GM19468 (cell line): ENCODE measurements around the gene SLC16A7.
"Not testable (repeated sequence)": the region's sequence is repeated elsewhere in the genome, so short reads cannot be mapped to it uniquely, and the experiment has no call there.

Source experiments
- ATAC-seq: cut with Tn5 transposase; IDR thresholded peaks from one replicate; pipeline ENCODE4 v1.9.1; 2021; ENCODE audit warnings: mild to moderate bottlenecking, moderate library complexity, moderate number of reproducible peaks; ENCODE audit not compliant: unreplicated experiment; ENCODE audit errors: extremely low read depth

The SLC16A7 gene

GRCh38 chr12:59595883-59596540 is at the start of gene SLC16A7:
Gene SLC16A7 (plus strand): TSS chr12:59596029. CDS start chr12:59704802, 108,773 bp downstream.
- peak; percentile 34 for ATAC-seq

GRCh38 chr12:59548930-59549329 is 46.9 kb upstream of the SLC16A7 start:
- no peak for ATAC-seq

DNA sequence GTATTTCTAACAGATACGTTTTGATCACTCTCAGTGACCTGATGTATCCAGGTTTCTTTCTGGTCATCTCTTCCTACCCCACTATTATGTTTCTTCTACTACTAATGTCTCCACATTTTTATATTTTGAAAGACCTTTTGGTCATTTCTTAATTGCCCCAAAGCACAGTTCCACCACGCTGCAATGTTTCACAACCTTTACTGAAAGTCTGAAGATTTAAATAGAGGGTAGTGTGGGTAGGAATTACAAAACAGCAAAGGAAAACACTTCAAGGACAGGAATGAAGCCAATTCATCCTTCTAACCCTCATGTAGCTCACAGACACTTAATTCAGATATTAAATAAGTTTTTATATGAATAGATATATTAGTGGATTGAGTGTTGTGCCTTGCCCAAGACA is 36.1 kb upstream of the SLC16A7 start:
- ATAC-seq: no peak

- ATAC-seq: no peak
These were observed 25.7 kb upstream of the SLC16A7 start for GRCh38 chr12:59570145-59570544.

- ATAC-seq: no peak
These were observed 21.4 kb upstream of the SLC16A7 start for GRCh38 chr12:59574406-59574805.

GRCh38 chr12:59575826-59576225 is 20.0 kb upstream of the SLC16A7 start:
- no peak for ATAC-seq

GRCh38 chr12:59578254-59578653 is 17.6 kb upstream of the SLC16A7 start:
- ATAC-seq: no peak

- ATAC-seq: no peak
These were observed 16.2 kb upstream of the SLC16A7 start for GRCh38 chr12:59579631-59580030.

DNA sequence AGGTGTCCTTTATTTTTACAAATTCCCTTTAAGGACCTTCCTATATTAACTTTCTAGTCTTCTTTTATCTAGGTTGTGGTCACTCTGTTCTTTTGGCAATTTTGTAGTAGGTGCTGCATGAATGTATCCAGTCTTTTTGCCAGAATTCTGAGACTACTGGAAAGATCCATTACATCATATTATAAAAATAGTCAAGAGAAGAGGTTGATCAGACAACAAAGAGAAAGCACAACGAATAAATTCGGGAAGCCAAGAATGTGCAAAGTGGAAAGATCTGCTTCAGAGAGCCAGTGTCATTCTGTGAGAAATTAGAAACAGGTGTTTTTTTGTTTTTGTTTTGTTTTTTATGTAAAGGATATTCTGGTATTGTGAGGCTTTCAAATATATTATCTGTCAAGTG is 15.8 kb upstream of the SLC16A7 start:
- no peak for ATAC-seq

GRCh38 chr12:59583003-59583712 is 12.7 kb upstream of the SLC16A7 start:
- no peak for ATAC-seq

DNA sequence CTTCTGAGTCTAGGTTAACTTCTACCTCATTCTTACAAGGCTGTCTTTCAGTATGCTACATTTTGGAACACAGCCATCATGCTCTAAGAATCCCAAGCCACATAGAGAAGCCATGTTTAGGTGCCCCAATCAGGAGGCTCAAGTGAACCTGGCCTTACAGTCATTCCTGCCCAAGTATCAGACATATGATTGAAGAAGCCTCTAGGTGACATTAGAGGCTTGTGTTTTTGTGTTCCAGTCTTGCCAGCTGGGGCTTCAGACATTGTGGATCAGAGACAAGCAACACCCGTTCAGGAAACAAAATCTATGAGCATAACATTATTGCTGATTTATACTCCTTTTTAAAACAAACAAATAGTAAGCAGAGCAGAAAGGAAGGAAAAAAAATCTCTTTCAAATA is 8.1 kb upstream of the SLC16A7 start:
- no peak for ATAC-seq

- ATAC-seq: no peak
These were observed 2.1 kb upstream of the SLC16A7 start for GRCh38 chr12:59593761-59594160.

DNA sequence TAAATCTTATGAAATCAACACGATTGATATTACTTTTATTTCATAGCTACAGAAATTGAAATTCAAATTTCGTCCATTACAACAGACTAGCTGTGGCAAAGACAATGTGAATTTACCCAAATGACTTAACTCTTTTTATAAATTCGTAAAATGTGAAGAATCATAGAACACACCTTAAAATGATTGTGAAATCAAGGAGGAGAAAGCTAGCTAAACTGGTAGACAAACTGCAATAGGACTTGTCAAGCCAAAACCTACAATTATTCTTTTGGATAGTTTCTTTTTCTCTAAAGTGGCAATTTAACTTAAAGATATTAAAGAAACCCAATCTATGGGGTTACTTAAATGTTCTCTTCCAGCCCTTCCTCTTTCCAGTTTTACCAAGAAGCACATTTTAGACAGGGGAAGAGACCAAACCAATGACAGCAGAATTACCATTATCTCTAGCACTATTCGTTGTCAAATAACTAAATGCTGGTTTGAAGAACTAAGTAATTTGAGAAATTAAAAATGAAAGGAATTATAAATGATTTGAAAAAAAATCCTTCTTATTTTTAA is 807 bp upstream of the SLC16A7 start:
- no peak for ATAC-seq

- ATAC-seq: no peak
These were observed 305 bp upstream of the SLC16A7 start for GRCh38 chr12:59595565-59595882.

DNA sequence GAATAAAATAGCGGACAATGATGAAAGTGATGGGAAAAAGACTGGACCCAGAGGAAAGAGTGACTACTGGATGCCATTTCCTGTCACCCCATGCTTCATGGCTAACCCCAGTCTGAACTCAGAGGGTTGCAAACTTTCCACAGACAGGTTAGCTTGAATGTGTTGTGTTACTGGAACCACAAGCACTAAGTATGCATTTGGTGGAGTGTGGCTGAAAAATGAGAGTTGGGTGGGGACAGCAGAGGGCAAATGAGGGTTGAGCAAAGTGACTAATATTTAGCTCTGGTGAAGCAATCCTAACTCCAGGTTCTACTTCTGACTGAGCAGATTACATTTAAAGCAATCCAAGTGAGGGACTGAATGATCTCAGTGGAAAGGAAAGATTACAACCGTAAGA is 1.6 kb downstream of the SLC16A7 start:
- ATAC-seq: peak; percentile 54

DNA sequence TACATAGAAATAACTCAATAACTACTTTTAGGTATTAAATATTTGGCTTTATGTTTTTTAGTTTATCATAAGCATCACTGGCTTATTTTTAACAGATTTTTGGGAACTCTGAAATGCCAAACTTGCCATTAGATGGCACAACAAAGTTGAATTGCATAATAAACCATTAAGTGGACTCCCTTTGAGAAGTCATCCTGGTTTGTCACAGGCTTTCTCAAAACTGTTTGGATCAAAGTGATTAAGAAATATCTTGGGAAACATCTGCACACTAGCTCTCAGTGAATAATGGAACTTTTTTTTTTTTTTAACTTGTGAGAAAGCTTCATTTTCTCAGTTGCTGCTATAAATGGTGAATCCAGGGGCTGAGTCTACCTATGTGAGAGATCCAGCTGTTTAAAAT is 4.3 kb downstream of the SLC16A7 start:
- ATAC-seq: no peak

DNA sequence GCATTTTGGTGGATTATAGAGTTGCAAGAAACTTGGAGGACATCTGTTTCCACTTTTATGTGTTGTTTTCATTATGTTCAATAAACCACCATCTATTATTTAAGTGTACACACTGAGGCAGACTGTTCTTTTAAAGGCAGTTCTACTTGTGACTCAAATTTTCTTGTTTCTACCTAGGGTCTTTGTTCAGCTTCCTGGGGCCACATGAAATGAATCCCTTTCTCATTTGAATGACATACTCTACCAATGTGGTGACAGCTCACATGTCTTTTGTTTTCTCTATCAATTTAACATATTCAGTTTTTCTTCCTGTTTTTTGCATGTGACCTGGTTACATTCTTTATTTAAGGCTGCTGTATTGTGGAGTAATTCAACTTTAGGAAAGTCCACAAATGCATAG is 7.9 kb downstream of the SLC16A7 start:
- no peak for ATAC-seq

- ATAC-seq: not testable (repeated sequence)
These were observed 17.1 kb downstream of the SLC16A7 start for GRCh38 chr12:59612823-59613434.

- ATAC-seq: no peak
These were observed 19.8 kb downstream of the SLC16A7 start for GRCh38 chr12:59615392-59616165.

DNA sequence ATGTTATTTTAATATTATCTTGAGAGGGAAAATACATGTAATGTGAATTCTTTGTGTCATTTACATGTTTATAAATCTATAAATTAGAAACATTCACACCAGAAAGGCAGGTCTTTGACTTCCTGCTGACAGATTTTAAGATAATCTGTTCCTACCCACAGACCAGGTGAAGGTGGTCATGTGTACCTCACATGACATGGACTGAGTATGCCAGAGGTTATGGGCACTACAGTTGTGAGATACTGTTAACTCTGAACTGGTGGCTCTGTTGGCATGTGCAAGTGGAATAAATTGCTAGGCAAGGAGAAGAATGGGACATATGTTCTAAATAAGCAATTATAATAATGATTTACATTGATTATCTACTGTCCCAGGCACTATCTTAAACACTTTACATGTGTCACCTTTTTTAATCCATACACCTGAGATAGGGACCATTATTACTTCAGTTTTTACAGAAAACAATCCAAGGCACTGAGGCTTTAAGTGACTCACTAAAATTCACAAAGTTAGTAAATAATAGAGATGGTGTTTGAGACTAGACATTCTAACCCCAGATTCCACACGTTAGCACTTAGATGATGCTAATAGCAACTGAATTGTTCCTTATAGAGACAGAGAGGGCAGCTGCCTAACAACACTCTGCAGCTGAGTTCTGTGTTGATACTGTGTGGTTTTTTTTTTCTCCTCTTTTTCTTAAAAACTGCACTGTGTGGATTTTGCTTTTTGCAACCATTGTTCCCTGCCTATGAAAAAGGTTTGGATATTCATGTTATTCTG is 23.8 kb downstream of the SLC16A7 start:
- ATAC-seq: no peak
